OCI-LY7 (cell line): ENCODE measurements around the gene RNF167.

ENCODE experiments used
- CTCF ChIP-seq: fragments of 200-600 bp; sonication (generic); conservative IDR thresholded peaks from 2 replicates; pipeline ENCODE4 v1.5.1; 2014; ENCODE audit warnings: mild to moderate bottlenecking, antibody characterized with exemption, low read length, moderate library complexity, mixed read lengths
- EZH2phosphoT487 ChIP-seq: fragments of 200-600 bp; sonication (generic); IDR thresholded peaks from 2 replicates; pipeline ENCODE4 v1.6.1; 2018; ENCODE audit warnings: low read depth, borderline replicate concordance, mild to moderate bottlenecking, mixed run types, antibody characterized with exemption, low read length, moderate library complexity, mixed read lengths

- TF ChIP-seq CTCF, result no peak
- TF ChIP-seq EZH2phosphoT487, result no peak
Observed at GRCh38 chr17:4940555-4941318, 669 bp downstream of the RNF167 start.
